SK-N-SH treated with all-trans-retinoic acid at 6 μM for 48 hours (cell line): ENCODE measurements around the gene LNX2.

ENCODE experiments used
- ATAC-seq: fragments of 200-7000 bp; cut with Tn5 transposase; 3 replicates; pipeline ENCODE4 v1.9.1; 2020; ENCODE audit warnings: mild to moderate bottlenecking, moderate library complexity
- ARNTL ChIP-seq: fragments of 450-650 bp; formaldehyde crosslinking; IDR thresholded peaks from 2 replicates; pipeline ENCODE4 v1.5.0; 2020; ENCODE audit warnings: low read depth, mild to moderate bottlenecking, moderate library complexity, borderline replicate concordance
- BACH2 ChIP-seq: fragments of 250-450 bp; sonication (Bioruptor Pico); IDR thresholded peaks from 2 replicates; pipeline ENCODE4 v1.9.0; 2021; ENCODE audit warnings: mild to moderate bottlenecking, borderline replicate concordance
- CREB5 ChIP-seq: fragments of 250-450 bp; sonication (Bioruptor Pico); IDR thresholded peaks from 2 replicates; pipeline ENCODE4 v1.5.1; 2020; ENCODE audit warnings: low read depth, mild to moderate bottlenecking, moderate library complexity
- CSDC2 ChIP-seq: fragments of 250-450 bp; sonication (Bioruptor Pico); IDR thresholded peaks from 2 replicates; pipeline ENCODE4 v1.5.0; 2020; ENCODE audit warnings: mild to moderate bottlenecking, moderate library complexity
- ESRRG ChIP-seq: fragments of 250-450 bp; sonication (Bioruptor Pico); IDR thresholded peaks from 2 replicates; pipeline ENCODE4 v1.6.1; 2021; ENCODE audit warnings: mild to moderate bottlenecking
- GLIS3 ChIP-seq: fragments of 250-450 bp; sonication (Bioruptor Pico); IDR thresholded peaks from 2 replicates; pipeline ENCODE4 v1.5.0; 2020; ENCODE audit warnings: mild to moderate bottlenecking, moderate library complexity
- ISL1 ChIP-seq: fragments of 250-450 bp; sonication (Bioruptor Pico); IDR thresholded peaks from 2 replicates; pipeline ENCODE4 v2.1.2; 2022; ENCODE audit warnings: mild to moderate bottlenecking, moderate library complexity
- PPARA ChIP-seq: fragments of 250-450 bp; sonication (Bioruptor Pico); IDR thresholded peaks from 2 replicates; pipeline ENCODE4 v1.5.0; 2020; ENCODE audit warnings: mild to moderate bottlenecking, borderline replicate concordance
- RARB ChIP-seq: fragments of 250-450 bp; sonication (Bioruptor Pico); IDR thresholded peaks from 2 replicates; pipeline ENCODE4 v1.8.0; 2021; ENCODE audit warnings: mild to moderate bottlenecking, moderate library complexity
- SNAI2 ChIP-seq: fragments of 250-450 bp; sonication (Bioruptor Pico); IDR thresholded peaks from 2 replicates; pipeline ENCODE4 v1.5.0; 2020; ENCODE audit warnings: mild to moderate bottlenecking, moderate library complexity
- TCF4 ChIP-seq: fragments of 250-450 bp; sonication (Bioruptor Pico); IDR thresholded peaks from 2 replicates; pipeline ENCODE4 v1.8.0; 2021; ENCODE audit warnings: mild to moderate bottlenecking, moderate library complexity, borderline replicate concordance
- TOX ChIP-seq: fragments of 250-450 bp; sonication (Bioruptor Pico); IDR thresholded peaks from 2 replicates; pipeline ENCODE4 v1.8.0; 2021; ENCODE audit warnings: mild to moderate bottlenecking, moderate library complexity, borderline replicate concordance
- ZC3H10 ChIP-seq: fragments of 250-450 bp; sonication (Bioruptor Pico); IDR thresholded peaks from 2 replicates; pipeline ENCODE4 v1.5.1; 2021; ENCODE audit warnings: mild to moderate bottlenecking, moderate library complexity
- ZFP30 ChIP-seq: fragments of 450-650 bp; formaldehyde crosslinking; IDR thresholded peaks from 2 replicates; pipeline ENCODE4 v1.5.0; 2022; ENCODE audit warnings: mild to moderate bottlenecking, moderate library complexity
- ZNF565 ChIP-seq: fragments of 450-650 bp; formaldehyde crosslinking; conservative IDR thresholded peaks from 2 replicates; pipeline ENCODE4 v1.5.0; 2020; ENCODE audit warnings: low read depth, mild to moderate bottlenecking, moderate library complexity
- ZNF70 ChIP-seq: fragments of 450-650 bp; formaldehyde crosslinking; IDR thresholded peaks from 2 replicates; pipeline ENCODE4 v1.5.0; 2020; ENCODE audit warnings: mild to moderate bottlenecking, moderate library complexity
- ZNF8 ChIP-seq: fragments of 450-650 bp; formaldehyde crosslinking; IDR thresholded peaks from 2 replicates; pipeline ENCODE4 v1.5.0; 2020; ENCODE audit warnings: mild to moderate bottlenecking, moderate library complexity
- TF ChIP-seq, protein P1 (sequence below): fragments of 250-450 bp; sonication (Bioruptor Pico); IDR thresholded peaks from 2 replicates; pipeline ENCODE4 v1.8.0; 2021; ENCODE audit warnings: low read depth, mild to moderate bottlenecking, moderate library complexity, borderline replicate concordance
- TF ChIP-seq, protein P2 (sequence below): fragments of 250-450 bp; sonication (Bioruptor Pico); IDR thresholded peaks from 2 replicates; pipeline ENCODE4 v1.5.0; 2020; ENCODE audit warnings: mild to moderate bottlenecking, moderate library complexity

Gene LNX2

GRCh38 chr13:27522847-27523246, 97.5 kb downstream of the LNX2 start:
- no peak for ATAC-seq

GRCh38 chr13:27516103-27516502, 104.2 kb downstream of the LNX2 start:
- TF ChIP-seq SNAI2 (CRISPR knock-in tag) (no peak), CSDC2 (no peak), GLIS3 (CRISPR knock-in tag) (no peak), PPARA (no peak), ZNF565 (no peak)
- TF ChIP-seq, all 23 proteins: peak for 0
- ATAC-seq, result no peak

More at GRCh38 chr13:27522847-27523246, 97.5 kb downstream of the LNX2 start:
- no peak for TF ChIP-seq GLIS3 (CRISPR knock-in tag)
- TF ChIP-seq BACH2, result no peak
- no peak for TF ChIP-seq TCF4
- no peak for TF ChIP-seq ZNF70 (CRISPR knock-in tag)
- TF ChIP-seq CSDC2, result no peak
- TF ChIP-seq, protein P1, sequence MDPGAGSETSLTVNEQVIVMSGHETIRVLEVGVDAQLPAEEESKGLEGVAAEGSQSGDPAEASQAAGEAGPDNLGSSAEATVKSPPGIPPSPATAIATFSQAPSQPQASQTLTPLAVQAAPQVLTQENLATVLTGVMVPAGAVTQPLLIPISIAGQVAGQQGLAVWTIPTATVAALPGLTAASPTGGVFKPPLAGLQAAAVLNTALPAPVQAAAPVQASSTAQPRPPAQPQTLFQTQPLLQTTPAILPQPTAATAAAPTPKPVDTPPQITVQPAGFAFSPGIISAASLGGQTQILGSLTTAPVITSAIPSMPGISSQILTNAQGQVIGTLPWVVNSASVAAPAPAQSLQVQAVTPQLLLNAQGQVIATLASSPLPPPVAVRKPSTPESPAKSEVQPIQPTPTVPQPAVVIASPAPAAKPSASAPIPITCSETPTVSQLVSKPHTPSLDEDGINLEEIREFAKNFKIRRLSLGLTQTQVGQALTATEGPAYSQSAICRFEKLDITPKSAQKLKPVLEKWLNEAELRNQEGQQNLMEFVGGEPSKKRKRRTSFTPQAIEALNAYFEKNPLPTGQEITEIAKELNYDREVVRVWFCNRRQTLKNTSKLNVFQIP (CRISPR knock-in tag), result no peak

GRCh38 chr13:27510082-27510481, 110.2 kb downstream of the LNX2 start:
- ATAC-seq, result no peak
- no peak for TF ChIP-seq ISL1 (CRISPR knock-in tag)
- TF ChIP-seq CREB5 (CRISPR knock-in tag), result no peak
- TF ChIP-seq, protein P1 (CRISPR knock-in tag), result no peak
- no peak for TF ChIP-seq ZNF8 (CRISPR knock-in tag)
- no peak for TF ChIP-seq PPARA
- TF ChIP-seq, all 23 proteins: peak for 0

DNA sequence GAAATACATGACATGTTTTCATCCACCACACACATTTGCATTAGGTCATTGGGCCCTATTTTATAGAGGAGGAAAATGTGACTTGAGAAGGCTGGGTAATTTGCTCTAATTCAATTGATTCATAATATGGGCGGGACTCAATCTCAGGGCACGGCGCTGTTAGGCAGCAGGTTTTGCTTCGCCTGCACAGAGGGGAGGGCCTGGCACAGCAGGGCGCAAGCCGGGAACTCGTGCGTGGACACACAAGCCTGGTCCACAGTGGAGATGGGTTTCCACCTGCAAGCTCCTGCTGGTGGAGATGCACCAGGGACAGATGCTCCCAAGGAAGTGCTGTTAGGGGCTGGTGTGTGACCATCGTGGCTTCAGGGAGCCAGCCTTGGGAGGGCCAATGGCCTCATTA, 111.5 kb downstream of the LNX2 start:
- no peak for ATAC-seq
- no peak for TF ChIP-seq CREB5 (CRISPR knock-in tag)
- no peak for TF ChIP-seq GLIS3 (CRISPR knock-in tag)
- no peak for TF ChIP-seq TOX (CRISPR knock-in tag)
- no peak for TF ChIP-seq ZNF565
- no peak for TF ChIP-seq CSDC2
- TF ChIP-seq ZFP30 (CRISPR knock-in tag), result no peak
- no peak for TF ChIP-seq ESRRG
- no peak for TF ChIP-seq ARNTL (CRISPR knock-in tag)
- TF ChIP-seq ZNF70 (CRISPR knock-in tag), result no peak
- no peak for TF ChIP-seq ISL1 (CRISPR knock-in tag)
- no peak for TF ChIP-seq PPARA
- no peak for TF ChIP-seq RARB (CRISPR knock-in tag)
- TF ChIP-seq ZC3H10 (CRISPR knock-in tag), result no peak
- no peak for TF ChIP-seq BACH2
- no peak for TF ChIP-seq TCF4
- TF ChIP-seq, protein P2, sequence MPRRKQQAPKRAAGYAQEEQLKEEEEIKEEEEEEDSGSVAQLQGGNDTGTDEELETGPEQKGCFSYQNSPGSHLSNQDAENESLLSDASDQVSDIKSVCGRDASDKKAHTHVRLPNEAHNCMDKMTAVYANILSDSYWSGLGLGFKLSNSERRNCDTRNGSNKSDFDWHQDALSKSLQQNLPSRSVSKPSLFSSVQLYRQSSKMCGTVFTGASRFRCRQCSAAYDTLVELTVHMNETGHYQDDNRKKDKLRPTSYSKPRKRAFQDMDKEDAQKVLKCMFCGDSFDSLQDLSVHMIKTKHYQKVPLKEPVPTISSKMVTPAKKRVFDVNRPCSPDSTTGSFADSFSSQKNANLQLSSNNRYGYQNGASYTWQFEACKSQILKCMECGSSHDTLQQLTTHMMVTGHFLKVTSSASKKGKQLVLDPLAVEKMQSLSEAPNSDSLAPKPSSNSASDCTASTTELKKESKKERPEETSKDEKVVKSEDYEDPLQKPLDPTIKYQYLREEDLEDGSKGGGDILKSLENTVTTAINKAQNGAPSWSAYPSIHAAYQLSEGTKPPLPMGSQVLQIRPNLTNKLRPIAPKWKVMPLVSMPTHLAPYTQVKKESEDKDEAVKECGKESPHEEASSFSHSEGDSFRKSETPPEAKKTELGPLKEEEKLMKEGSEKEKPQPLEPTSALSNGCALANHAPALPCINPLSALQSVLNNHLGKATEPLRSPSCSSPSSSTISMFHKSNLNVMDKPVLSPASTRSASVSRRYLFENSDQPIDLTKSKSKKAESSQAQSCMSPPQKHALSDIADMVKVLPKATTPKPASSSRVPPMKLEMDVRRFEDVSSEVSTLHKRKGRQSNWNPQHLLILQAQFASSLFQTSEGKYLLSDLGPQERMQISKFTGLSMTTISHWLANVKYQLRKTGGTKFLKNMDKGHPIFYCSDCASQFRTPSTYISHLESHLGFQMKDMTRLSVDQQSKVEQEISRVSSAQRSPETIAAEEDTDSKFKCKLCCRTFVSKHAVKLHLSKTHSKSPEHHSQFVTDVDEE (CRISPR knock-in tag), result no peak
- no peak for TF ChIP-seq SNAI2 (CRISPR knock-in tag)
- TF ChIP-seq, all 23 proteins: peak for 0
